H9 (cell line): ENCODE measurements around the gene TSPEAR. TPM values are rescaled to one million over a fixed set of nuclear protein-coding genes. Genes with fewer than 3 reads are reported as not detected.

Experiments
- DNase-seq: peaks from one replicate; pipeline ENCODE4 v3.0.0-alpha.2; 2017
- H2AFZ ChIP-seq: one replicate; pipeline ENCODE4 v1.6.1; 2013; ENCODE audit warnings: mild to moderate bottlenecking, low read length, control low read depth, moderate library complexity
- H2AK5ac ChIP-seq: 2 replicates; pipeline ENCODE4 v1.6.1; 2013; ENCODE audit warnings: low read length, control low read depth, mixed read lengths; ENCODE audit not compliant: insufficient read length
- H2BK120ac ChIP-seq: one replicate; pipeline ENCODE4 v1.6.1; 2013; ENCODE audit warnings: low read depth, mild to moderate bottlenecking, low read length, control low read depth, inconsistent platforms; ENCODE audit not compliant: poor library complexity, severe bottlenecking
- H2BK12ac ChIP-seq: 2 replicates; pipeline ENCODE4 v1.6.1; 2013; ENCODE audit warnings: low read length, control low read depth, mixed read lengths, low read depth; ENCODE audit not compliant: insufficient read length
- H2BK15ac ChIP-seq: 2 replicates; pipeline ENCODE4 v1.6.1; 2013; ENCODE audit warnings: low read depth, low read length, control low read depth
- H2BK20ac ChIP-seq: one replicate; pipeline ENCODE4 v1.6.1; 2013; ENCODE audit warnings: low read depth, mild to moderate bottlenecking, low read length, control low read depth, inconsistent platforms; ENCODE audit not compliant: poor library complexity, severe bottlenecking
- H2BK5ac ChIP-seq: 2 replicates; pipeline ENCODE4 v1.6.1; 2013; ENCODE audit warnings: low read length, control low read depth, mixed read lengths; ENCODE audit not compliant: insufficient read length
- H3K14ac ChIP-seq: 2 replicates; pipeline ENCODE4 v1.6.1; 2013; ENCODE audit warnings: low read length, control low read depth; ENCODE audit not compliant: insufficient read depth
- H3K18ac ChIP-seq: 2 replicates; pipeline ENCODE4 v1.6.1; 2013; ENCODE audit warnings: low read depth, mild to moderate bottlenecking, mixed read lengths, low read length, control low read depth; ENCODE audit not compliant: insufficient read length
- H3K23ac ChIP-seq: 2 replicates; pipeline ENCODE4 v1.6.1; 2013; ENCODE audit warnings: low read length, control low read depth, mixed read lengths, low read depth; ENCODE audit not compliant: insufficient read length
- H3K23me2 ChIP-seq: 2 replicates; pipeline ENCODE4 v1.6.1; 2013; ENCODE audit warnings: low read depth, mild to moderate bottlenecking, mixed read lengths, low read length, control low read depth; ENCODE audit not compliant: insufficient read length, poor library complexity, severe bottlenecking
- H3K27ac ChIP-seq: 2 replicates; pipeline ENCODE4 v1.5.1; 2013; ENCODE audit warnings: low read length, control low read depth, mixed read lengths, low read depth; ENCODE audit not compliant: insufficient read length
- H3K27me3 ChIP-seq: 2 replicates; pipeline ENCODE4 v1.6.1; 2013; ENCODE audit warnings: low read length, control low read depth, inconsistent platforms; ENCODE audit not compliant: insufficient read depth
- H3K4ac ChIP-seq: 2 replicates; pipeline ENCODE4 v1.6.1; 2013; ENCODE audit warnings: low read depth, mild to moderate bottlenecking, control low read depth, inconsistent platforms, low read length, moderate library complexity
- H3K4me1 ChIP-seq: 2 replicates; pipeline ENCODE4 v1.6.1; 2013; ENCODE audit warnings: low read length, control low read depth, inconsistent platforms; ENCODE audit not compliant: insufficient read depth
- H3K4me2 ChIP-seq: 2 replicates; pipeline ENCODE4 v1.6.1; 2013; ENCODE audit warnings: low read length, control low read depth, mixed read lengths; ENCODE audit not compliant: insufficient read length, insufficient read depth
- H3K56ac ChIP-seq: 2 replicates; pipeline ENCODE4 v1.6.1; 2013; ENCODE audit warnings: low read depth, mild to moderate bottlenecking, mixed read lengths, low read length, control low read depth; ENCODE audit not compliant: insufficient read length
- H3K79me1 ChIP-seq: 2 replicates; pipeline ENCODE4 v1.6.1; 2013; ENCODE audit warnings: low read depth, mild to moderate bottlenecking, moderate library complexity, low read length, control low read depth, inconsistent platforms; ENCODE audit not compliant: insufficient read depth, poor library complexity, severe bottlenecking
- H3K79me2 ChIP-seq: 2 replicates; pipeline ENCODE4 v1.6.1; 2013; ENCODE audit warnings: low read length, control low read depth, inconsistent platforms; ENCODE audit not compliant: insufficient read depth
- H3K9ac ChIP-seq: 2 replicates; pipeline ENCODE4 v1.6.1; 2013; ENCODE audit warnings: low read length, control low read depth, mixed read lengths; ENCODE audit not compliant: insufficient read length; ENCODE audit errors: extremely low read depth
- H3K9me3 ChIP-seq: one replicate; pipeline ENCODE4 v1.6.1; 2013; ENCODE audit warnings: low read depth, low read length, inconsistent platforms; ENCODE audit not compliant: control insufficient read depth
- H3T11ph ChIP-seq: one replicate; pipeline ENCODE4 v1.6.1; 2013; ENCODE audit warnings: mild to moderate bottlenecking, low read length, control low read depth, inconsistent platforms
- H4K20me1 ChIP-seq: one replicate; pipeline ENCODE4 v1.6.1; 2013; ENCODE audit not compliant: control insufficient read depth, insufficient read length, insufficient read depth
- H4K5ac ChIP-seq: 2 replicates; pipeline ENCODE4 v1.6.1; 2013; ENCODE audit warnings: low read depth, mild to moderate bottlenecking, mixed read lengths, low read length, control low read depth; ENCODE audit not compliant: insufficient read length
- H4K8ac ChIP-seq: replicated peaks from 2 replicates; pipeline ENCODE4 v1.6.1; 2013; ENCODE audit warnings: low read length, control low read depth, mixed read lengths, low read depth; ENCODE audit not compliant: insufficient read length
- H4K91ac ChIP-seq: 2 replicates; pipeline ENCODE4 v1.6.1; 2013; ENCODE audit warnings: low read depth, mild to moderate bottlenecking, moderate library complexity, mixed read lengths, low read length, control low read depth; ENCODE audit not compliant: insufficient read length
- H3K27ac Mint-ChIP-seq, 3 experiments: 2 replicates in 2 of 3; 3 replicates in 1 of 3; pipeline ENCODE4 v1.8.0; 2020 to 2021; ENCODE audit warnings: mixed read lengths in 3 of 3, mild to moderate bottlenecking in 1 of 3, moderate library complexity in 1 of 3
- H3K27me3 Mint-ChIP-seq: 2 replicates; pipeline ENCODE4 v1.8.0; 2021; ENCODE audit warnings: low read depth, mild to moderate bottlenecking, moderate library complexity, mixed read lengths
- H3K36me3 Mint-ChIP-seq, 3 experiments: 2 replicates in 2 of 3; 3 replicates in 1 of 3; pipeline ENCODE4 v1.8.0; 2020 to 2021; ENCODE audit warnings: low read depth in 3 of 3, mixed read lengths in 3 of 3; ENCODE audit not compliant: insufficient read depth in 1 of 3
- H3K4me1 Mint-ChIP-seq, 2 experiments: 2 replicates each; pipeline ENCODE4 v1.8.0; 2020; ENCODE audit warnings: mixed read lengths in 2 of 2
- H3K4me3 Mint-ChIP-seq, 2 experiments: 2 replicates in 1 of 2; 3 replicates in 1 of 2; pipeline ENCODE4 v1.8.0; 2020 to 2021; ENCODE audit warnings: mild to moderate bottlenecking in 2 of 2, mixed read lengths in 2 of 2, moderate library complexity in 1 of 2
- H3K9me3 Mint-ChIP-seq, 2 experiments: 2 replicates in 1 of 2; 3 replicates in 1 of 2; pipeline ENCODE4 v1.8.0; 2020; ENCODE audit warnings: mild to moderate bottlenecking in 2 of 2, mixed read lengths in 2 of 2, moderate library complexity in 1 of 2
- CTCF ChIP-seq: fragments of 200-600 bp; sonication (generic); conservative IDR thresholded peaks from 3 replicates; pipeline ENCODE4 v1.8.0; 2021; ENCODE audit warnings: antibody characterized with exemption, mild to moderate bottlenecking
- WGBS: extraction: QIAGEN DNeasy Blood & Tissue Kit; methylation state at CpG from one replicate; pipeline ENCODE4 v1.1.7; 2013; ENCODE audit warnings: missing lambda C conversion rate, low lambda C conversion rate, mixed read lengths; ENCODE audit not compliant: insufficient read length; ENCODE audit errors: extremely low coverage; 5-methylcytosine and 5-hydroxymethylcytosine counted together
- total RNA-seq: library from RNA; stranded (reverse); gene quantifications from 2 replicates; pipeline ENCODE4 v1.2.1, GENCODE V29; 2021

The TSPEAR gene
- total RNA-seq, 1 experiment from 2014 or later: 1.3 TPM

- H3K18ac ChIP-seq: no peak overlapping the region
- H3K4ac ChIP-seq: no peak overlapping the region
- H3K79me1 ChIP-seq: no peaks in the 10 kb centered on the region
- H2BK12ac ChIP-seq: no peak overlapping the region
- no peaks in the 10 kb centered on the region for H3K4me1 ChIP-seq
- Mint-ChIP-seq H3K4me3 (no peak overlapping the region), H3K4me1 (peaks cover 24 to 27% of the 10 kb centered on the region in 2 experiments), H3K9me3 (peaks cover 47 to 52% of the 10 kb centered on the region in 2 experiments), H3K36me3 (peaks cover 12 to 44% (median 30%) of the 10 kb centered on the region in 3 experiments), H3K27ac (no peak overlapping the region), H3K27me3 (peaks cover 4% of the 10 kb centered on the region)
- H3K14ac ChIP-seq: no peak overlapping the region
- H2BK120ac ChIP-seq: no peak overlapping the region
- H3K23ac ChIP-seq: no peak overlapping the region
- H3K23me2 ChIP-seq: no peaks in the 10 kb centered on the region
- H3K56ac ChIP-seq: no peak overlapping the region
- no peak overlapping the region for H4K5ac ChIP-seq
- no CpG with 5 or more reads among the region's 6 CpGs for WGBS
- H3K79me2 ChIP-seq: no peaks in the 10 kb centered on the region
- H2AK5ac ChIP-seq: no peak overlapping the region
- H3K27ac ChIP-seq: no peak overlapping the region
- no peak overlapping the region for H4K8ac ChIP-seq
- H4K91ac ChIP-seq: no peak overlapping the region
- H2BK15ac ChIP-seq: no peak overlapping the region
- H3T11ph ChIP-seq: no peak overlapping the region
- no peaks in the 10 kb centered on the region for H4K20me1 ChIP-seq
- no peaks in the 10 kb centered on the region for H3K27me3 ChIP-seq
- H3K4me2 ChIP-seq: no peak overlapping the region
- H3K9ac ChIP-seq: no peak overlapping the region
- no peak overlapping the region for H2AFZ ChIP-seq
- TF ChIP-seq CTCF: no peak
- H2BK5ac ChIP-seq: no peak overlapping the region
- H2BK20ac ChIP-seq: no peak overlapping the region
- peaks cover 4% of the 10 kb centered on the region for H3K9me3 ChIP-seq
- no peak for DNase-seq
These were observed 91.5 kb downstream of the TSPEAR start for GRCh38 chr21:44619886-44620285.
